ENCODE results near the gene GALNT6. TPM values are rescaled to one million over a fixed set of nuclear protein-coding genes. Genes with fewer than 3 reads are reported as not detected.

GALNT6 gene
- total and polyA plus RNA-seq, 9 of the 15 experiments (the other 6 are each of a cell fraction or from before 2014, with no cell fraction given), result 1.5 to 8.6 (median 5.1) TPM

DNA sequence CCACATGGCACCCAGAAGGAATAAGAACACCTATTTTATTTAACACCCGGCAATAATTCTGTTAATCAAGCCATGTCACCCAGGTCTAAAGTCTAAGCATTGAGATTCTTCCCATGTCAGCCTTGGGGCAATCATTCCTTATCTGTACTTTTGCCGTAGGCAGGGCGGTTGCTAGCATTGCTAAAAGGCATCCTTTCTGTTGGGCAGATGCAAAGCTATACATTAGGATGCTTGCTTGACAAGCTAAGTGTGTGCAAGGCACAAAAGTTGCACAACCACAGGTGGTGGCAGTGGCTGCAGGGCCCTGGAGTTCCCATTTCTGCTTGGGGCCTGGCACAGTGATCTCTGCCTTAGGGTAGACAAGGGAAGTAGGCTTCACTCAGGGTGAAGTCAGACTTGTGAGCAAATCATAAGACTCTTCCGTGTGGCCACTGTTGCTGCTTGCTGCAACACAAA, 12.5 kb upstream of the GALNT6 start:
- no peak overlapping the region for H3K27ac ChIP-seq (ENCODE audit: extremely low read depth, low read depth, low read length)
- no peak overlapping the region for H3K4me3 ChIP-seq
- ChIA-PET CTCF (ENCODE audit: low intra/inter-chr PET ratio) (no interaction called here), POLR2A (interaction anchor here (1.1 to 1.2 kb wide), 2 partner anchors 10 to 115 kb away, joined by 3 to 4 read pairs; no protein-coding TSS in a partner anchor)
- ATAC-seq (no peak; the same call in 2 of the 3 replicates), FAIRE-seq (no peak), DNase-seq (ENCODE audit: extremely low read depth in 1 of 4, low spot score in 3 of 4) (no peak)
- no peak overlapping the region for H3K4me2 ChIP-seq (ENCODE audit: insufficient read depth, low read length)
- BruUV-seq (replicated peaks), result no TSS peak
- no peak overlapping the region for H3K9ac ChIP-seq (ENCODE audit: insufficient read depth in 1 of 2, low read depth in 2 of 2, low read length in 2 of 2)
- no peaks in the 10 kb centered on the region for H3K79me2 ChIP-seq (ENCODE audit: control insufficient read depth, insufficient read depth, low read length)
- H3K27me3 ChIP-seq (ENCODE audit: control insufficient read depth in 2 of 2, insufficient read depth in 2 of 2, low read length in 2 of 2), result peaks cover 0 to 7% of the 10 kb centered on the region in 2 experiments; a peak in 1 of 5 replicates
- no peaks in the 10 kb centered on the region for H3K36me3 ChIP-seq (ENCODE audit: control insufficient read depth, insufficient read depth, low read length)
- H2AFZ ChIP-seq (ENCODE audit: low read depth, low read length), result no peak overlapping the region
- H3K9me1 ChIP-seq (ENCODE audit: control insufficient read depth, insufficient read depth, low read length), result no peaks in the 10 kb centered on the region
- H3K9me3 ChIP-seq (replicated peaks; ENCODE audit: control insufficient read depth, insufficient read depth, low read depth, low read length), result no peaks in the 10 kb centered on the region
- intact Hi-C loops (cut with micrococcal nuclease) (no loop called here), in situ Hi-C loops (cut with MboI) (loop anchor here (25.0 kb wide), 1 partner anchor 609 kb away; the partner anchor contains the start of gene TAMALIN)
- peaks cover 2 to 5% of the 10 kb centered on the region in 2 experiments; a peak in 2 of 5 replicates for H3K4me1 ChIP-seq (replicated peaks in 1 of 2; ENCODE audit: control insufficient read depth in 2 of 2, insufficient read depth in 2 of 2, low read length in 2 of 2)
- TF ChIP-seq CEBPG (CRISPR knock-in tag; IDR thresholded peaks at IDR 0.05) (no peak), CEBPG (tag; conservative IDR thresholded peaks at IDR 0.05 in 1 of 2, IDR thresholded peaks at IDR 0.05 in 1 of 2) (0 out of 4 replicates have a peak, but pooled peaks of 1 of the 2 experiments have one; percentile 9), TAL1 (IDR thresholded peaks at IDR 0.05) (no peak)
- WGBS (ENCODE audit: insufficient coverage, low coverage, missing lambda C conversion rate), result 22% methylated on average over 4 of the region's 4 CpGs
- H4K20me1 ChIP-seq (replicated peaks; ENCODE audit: control insufficient read depth, insufficient read depth, low read length), result no peaks in the 10 kb centered on the region

DNA sequence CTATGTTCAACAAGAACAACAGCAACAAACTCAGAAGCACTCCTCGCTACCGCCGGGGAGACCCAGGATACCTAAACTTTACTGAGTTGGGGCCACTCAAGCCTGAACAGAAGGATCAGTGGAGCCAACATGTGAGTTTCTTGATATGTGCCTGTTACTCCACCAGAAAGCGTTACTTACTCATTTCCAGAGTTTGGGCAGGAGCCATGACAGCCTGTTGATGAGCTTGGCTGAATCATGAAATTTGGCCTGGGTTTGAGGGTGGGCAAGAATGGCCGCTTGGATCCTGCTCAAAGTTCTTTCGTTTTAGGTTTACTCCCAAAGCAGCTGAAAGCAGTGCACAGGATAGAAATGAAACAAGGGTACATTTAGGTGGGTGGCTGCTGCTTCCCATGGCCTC, 12.0 kb upstream of the GALNT6 start:
- Histone ChIP-seq H3K9me1 (ENCODE audit: control insufficient read depth, insufficient read depth, low read length) (no peaks in the 10 kb centered on the region), H3K9ac (ENCODE audit: insufficient read depth in 1 of 2, low read depth in 2 of 2, low read length in 2 of 2) (no peak overlapping the region), H3K79me2 (ENCODE audit: control insufficient read depth, insufficient read depth, low read length) (no peaks in the 10 kb centered on the region), H3K4me2 (ENCODE audit: insufficient read depth, low read length) (no peak overlapping the region), H3K4me3 (no peak overlapping the region), H4K20me1 (replicated peaks; ENCODE audit: control insufficient read depth, insufficient read depth, low read length) (no peaks in the 10 kb centered on the region), H3K4me1 (replicated peaks in 1 of 2; ENCODE audit: control insufficient read depth in 2 of 2, insufficient read depth in 2 of 2, low read length in 2 of 2) (peaks cover 2 to 5% of the 10 kb centered on the region in 2 experiments; a peak in 2 of 5 replicates), H3K36me3 (ENCODE audit: control insufficient read depth, insufficient read depth, low read length) (no peaks in the 10 kb centered on the region), H3K27me3 (ENCODE audit: control insufficient read depth in 2 of 2, insufficient read depth in 2 of 2, low read length in 2 of 2) (peaks cover 0 to 7% of the 10 kb centered on the region in 2 experiments; a peak in 1 of 5 replicates), H2AFZ (ENCODE audit: low read depth, low read length) (no peak overlapping the region), H3K27ac (ENCODE audit: extremely low read depth, low read depth, low read length) (no peak overlapping the region), H3K9me3 (replicated peaks; ENCODE audit: control insufficient read depth, insufficient read depth, low read depth, low read length) (no peaks in the 10 kb centered on the region)
- in situ Hi-C loops (cut with MboI), result loop anchor here (25.0 kb wide), 1 partner anchor 609 kb away; the partner anchor contains the start of gene TAMALIN
- ATAC-seq (no peak), DNase-seq (ENCODE audit: extremely low read depth in 1 of 4, low spot score in 3 of 4) (no peak), FAIRE-seq (no peak)
- no TSS peak for BruUV-seq (replicated peaks)
- POLR2A ChIA-PET, result interaction anchor here (1.1 to 1.2 kb wide), 2 partner anchors 9 to 115 kb away, joined by 3 to 4 read pairs; no protein-coding TSS in a partner anchor
- 32% methylated on average over 6 of the region's 6 CpGs for WGBS (ENCODE audit: insufficient coverage, low coverage, missing lambda C conversion rate)
- CTCF ChIA-PET (ENCODE audit: low intra/inter-chr PET ratio), result no interaction called here
- intact Hi-C loops (cut with micrococcal nuclease), result no loop called here
